ENCODE measurements around the gene CCDC184. TPM values are rescaled to one million over a fixed set of nuclear protein-coding genes. Genes with fewer than 3 reads are reported as not detected.
A peak's percentile ranks its signal among the peaks of the same experiment; 100 is the strongest.

CCDC184 gene
- total RNA-seq, 1 donor from 2014 or later, result 0.12 TPM

DNA sequence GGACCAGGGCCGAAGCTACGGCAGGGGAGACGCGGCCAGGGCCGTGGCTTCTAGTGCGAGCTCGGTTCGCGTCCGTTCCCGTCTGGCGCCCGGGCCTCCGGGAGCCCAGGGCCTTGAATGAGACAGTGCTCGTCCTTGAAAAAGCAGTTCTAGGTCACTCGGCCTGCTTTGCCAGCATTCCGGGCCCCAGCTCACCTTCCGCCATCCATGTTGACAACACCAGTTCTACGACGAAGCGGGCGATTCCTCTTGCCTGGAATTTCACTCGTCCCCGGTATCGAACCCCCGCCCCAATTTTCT is 15.2 kb downstream of the CCDC184 start:
- TF ChIP-seq, protein P1, sequence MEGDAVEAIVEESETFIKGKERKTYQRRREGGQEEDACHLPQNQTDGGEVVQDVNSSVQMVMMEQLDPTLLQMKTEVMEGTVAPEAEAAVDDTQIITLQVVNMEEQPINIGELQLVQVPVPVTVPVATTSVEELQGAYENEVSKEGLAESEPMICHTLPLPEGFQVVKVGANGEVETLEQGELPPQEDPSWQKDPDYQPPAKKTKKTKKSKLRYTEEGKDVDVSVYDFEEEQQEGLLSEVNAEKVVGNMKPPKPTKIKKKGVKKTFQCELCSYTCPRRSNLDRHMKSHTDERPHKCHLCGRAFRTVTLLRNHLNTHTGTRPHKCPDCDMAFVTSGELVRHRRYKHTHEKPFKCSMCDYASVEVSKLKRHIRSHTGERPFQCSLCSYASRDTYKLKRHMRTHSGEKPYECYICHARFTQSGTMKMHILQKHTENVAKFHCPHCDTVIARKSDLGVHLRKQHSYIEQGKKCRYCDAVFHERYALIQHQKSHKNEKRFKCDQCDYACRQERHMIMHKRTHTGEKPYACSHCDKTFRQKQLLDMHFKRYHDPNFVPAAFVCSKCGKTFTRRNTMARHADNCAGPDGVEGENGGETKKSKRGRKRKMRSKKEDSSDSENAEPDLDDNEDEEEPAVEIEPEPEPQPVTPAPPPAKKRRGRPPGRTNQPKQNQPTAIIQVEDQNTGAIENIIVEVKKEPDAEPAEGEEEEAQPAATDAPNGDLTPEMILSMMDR (IDR thresholded peaks at IDR 0.05; ENCODE audit: unreplicated experiment), result no peak
- Mint-ChIP-seq H3K36me3 (ENCODE audit: insufficient read depth) (peaks cover 16% of the 10 kb centered on the region), H3K9me3 (ENCODE audit: low read depth) (peaks cover 21% of the 10 kb centered on the region), H3K27ac (peak overlapping the region; percentile 95), H3K4me1 (ENCODE audit: low read depth) (peaks cover 10% of the 10 kb centered on the region), H3K4me3 (ENCODE audit: low read depth) (peak overlapping the region; percentile 89), H3K27me3 (peaks cover 16% of the 10 kb centered on the region)
- no peak for DNase-seq (ENCODE audit: low spot score, unreplicated experiment)

DNA sequence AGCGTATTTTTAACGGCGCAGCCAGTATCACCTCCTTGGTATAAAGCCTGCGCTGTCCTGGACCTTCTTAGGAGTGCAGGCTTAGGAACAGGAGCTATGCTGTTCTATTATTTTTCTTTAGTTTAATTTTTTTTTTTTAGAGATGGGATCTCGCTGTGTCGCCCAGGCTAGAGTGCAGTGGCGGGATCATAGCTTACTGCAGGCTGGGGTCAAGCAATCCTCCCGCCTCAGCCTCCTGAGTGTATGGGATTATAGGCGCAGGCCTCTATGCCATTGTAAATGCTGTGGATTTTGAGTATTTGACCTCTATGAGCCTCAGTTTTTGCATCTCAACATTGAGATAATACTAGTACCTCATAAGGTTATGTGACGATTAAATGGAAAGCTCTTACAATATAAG is 15.5 kb downstream of the CCDC184 start:
- peaks cover 13% of the 10 kb centered on the region for H3K27me3 Mint-ChIP-seq
- H3K36me3 Mint-ChIP-seq (ENCODE audit: insufficient read depth), result peaks cover 17% of the 10 kb centered on the region
- peaks cover 10% of the 10 kb centered on the region for H3K4me1 Mint-ChIP-seq (ENCODE audit: low read depth)
- H3K4me3 Mint-ChIP-seq (ENCODE audit: low read depth), result peak overlapping the region; percentile 89
- TF ChIP-seq, protein P1 (IDR thresholded peaks at IDR 0.05; ENCODE audit: unreplicated experiment), result no peak
- peak overlapping the region; percentile 95 for H3K27ac Mint-ChIP-seq
- no peak for DNase-seq (ENCODE audit: low spot score, unreplicated experiment)
- H3K9me3 Mint-ChIP-seq (ENCODE audit: low read depth), result peaks cover 22% of the 10 kb centered on the region

DNA sequence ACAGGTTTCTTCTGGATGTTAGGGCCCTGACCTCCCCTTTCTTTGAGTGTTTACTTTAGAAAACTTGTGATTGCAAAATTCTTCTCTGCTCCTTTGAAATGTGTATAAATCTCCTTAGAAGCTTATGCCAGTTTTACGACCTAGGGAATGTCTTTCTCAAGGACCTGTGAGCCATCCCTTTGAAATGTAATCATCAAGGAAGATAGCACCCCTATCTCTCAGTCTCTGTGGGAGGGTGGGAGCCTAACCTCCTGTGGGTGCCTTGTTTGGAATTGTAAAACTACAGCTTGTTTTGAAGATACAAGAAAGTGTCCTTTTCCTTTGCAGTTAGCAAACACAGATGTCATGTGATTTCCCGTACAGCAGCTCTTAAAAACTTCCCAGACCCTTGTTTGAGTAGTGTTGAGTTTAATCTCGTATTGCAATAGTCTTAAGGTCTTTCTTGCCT is 16.4 kb downstream of the CCDC184 start:
- Mint-ChIP-seq H3K27me3 (peaks cover 6% of the 10 kb centered on the region), H3K27ac (peak overlapping the region; percentile 88), H3K4me1 (ENCODE audit: low read depth) (peaks cover 10% of the 10 kb centered on the region), H3K9me3 (ENCODE audit: low read depth) (peaks cover 29% of the 10 kb centered on the region), H3K36me3 (ENCODE audit: insufficient read depth) (peaks cover 23% of the 10 kb centered on the region), H3K4me3 (ENCODE audit: low read depth) (peak overlapping the region; percentile 89)
- DNase-seq (ENCODE audit: low spot score, unreplicated experiment), result no peak
- TF ChIP-seq, protein P1 (IDR thresholded peaks at IDR 0.05; ENCODE audit: unreplicated experiment), result no peak

DNA sequence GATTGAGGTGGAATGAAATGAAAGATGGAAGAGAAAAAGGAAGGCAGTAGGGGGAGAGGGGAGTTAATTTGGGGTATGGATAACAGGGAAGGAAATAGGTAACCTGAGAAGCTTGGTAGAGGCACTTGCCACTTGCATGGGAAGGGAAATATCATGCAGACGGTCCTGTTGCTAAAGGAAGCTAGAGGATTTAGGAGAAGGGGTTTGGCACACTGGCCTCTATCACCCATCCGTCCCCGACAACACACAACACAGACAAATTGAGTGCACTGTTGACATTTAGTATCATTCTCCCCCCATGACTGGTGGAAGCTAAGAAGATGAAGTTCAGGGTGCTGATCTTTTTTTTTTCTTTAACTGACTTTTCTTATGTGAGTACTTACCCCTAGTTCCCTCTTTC is 17.6 kb downstream of the CCDC184 start:
- Mint-ChIP-seq H3K27ac (no peak overlapping the region), H3K4me1 (ENCODE audit: low read depth) (peaks cover 10% of the 10 kb centered on the region), H3K4me3 (ENCODE audit: low read depth) (no peak overlapping the region), H3K9me3 (ENCODE audit: low read depth) (peaks cover 29% of the 10 kb centered on the region), H3K36me3 (ENCODE audit: insufficient read depth) (peaks cover 27% of the 10 kb centered on the region), H3K27me3 (no peaks in the 10 kb centered on the region)
- no peak for DNase-seq (ENCODE audit: low spot score, unreplicated experiment)
- TF ChIP-seq, protein P1 (IDR thresholded peaks at IDR 0.05; ENCODE audit: unreplicated experiment), result no peak

DNA sequence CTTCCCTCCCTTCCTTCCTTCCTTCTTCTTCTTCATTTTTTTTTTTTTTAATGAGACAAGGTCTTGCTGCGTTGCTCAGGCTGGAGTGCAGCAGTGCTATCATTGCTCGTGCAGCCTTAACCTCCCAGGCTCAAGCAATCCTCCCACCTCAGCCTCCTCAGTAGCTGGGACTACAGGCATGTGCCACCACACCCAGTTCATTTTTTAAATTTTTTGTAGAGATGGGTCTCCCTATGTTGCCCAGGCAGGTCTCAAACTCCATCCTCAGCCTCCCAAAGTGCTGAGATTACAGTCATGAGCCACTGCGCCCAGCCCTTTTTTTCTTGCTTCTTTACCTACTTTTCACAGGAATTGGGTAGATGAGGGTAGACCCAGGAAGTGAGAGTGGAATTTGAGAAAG is 18.1 kb downstream of the CCDC184 start:
- no peak overlapping the region for H3K27ac Mint-ChIP-seq
- H3K9me3 Mint-ChIP-seq (ENCODE audit: low read depth), result peaks cover 33% of the 10 kb centered on the region
- DNase-seq (ENCODE audit: low spot score, unreplicated experiment), result no peak
- peaks cover 31% of the 10 kb centered on the region for H3K36me3 Mint-ChIP-seq (ENCODE audit: insufficient read depth)
- no peaks in the 10 kb centered on the region for H3K27me3 Mint-ChIP-seq
- TF ChIP-seq, protein P1 (IDR thresholded peaks at IDR 0.05; ENCODE audit: unreplicated experiment), result no peak
- H3K4me1 Mint-ChIP-seq (ENCODE audit: low read depth), result peaks cover 10% of the 10 kb centered on the region
- no peak overlapping the region for H3K4me3 Mint-ChIP-seq (ENCODE audit: low read depth)
